SK-N-SH (cell line): ENCODE results near the gene KREMEN2. TPM values are rescaled to one million over a fixed set of nuclear protein-coding genes. Genes with fewer than 3 reads are reported as not detected.

Source experiments
- CTCF ChIA-PET: fragments of 300-600, 350-600 bp; formaldehyde crosslinking; extraction: SDS; loops from one replicate; lab custom pipeline; 2021; lab: Yijun Ruan, JAX
- POLR2A ChIA-PET: fragments of 350-600 bp; sonication (Branson Sonifier 250); formaldehyde crosslinking; extraction: SDS; loops from one replicate; lab custom pipeline; 2020; ENCODE audit warnings: antibody characterized with exemption, inconsistent platforms; lab: Yijun Ruan, JAX
- DNase-seq: peaks from one replicate; pipeline ENCODE4 v3.0.0; 2012
- H2AFZ ChIP-seq: fragments of 200-600 bp; sonication (generic); 2 replicates; pipeline ENCODE4 v1.8.1; 2016; ENCODE audit warnings: antibody characterized with exemption, mild to moderate bottlenecking, low read depth
- H3F3A ChIP-seq: fragments of 200-600 bp; sonication (generic); replicated peaks from 2 replicates; pipeline ENCODE3; 2016; ENCODE audit warnings: antibody characterized with exemption, mild to moderate bottlenecking; ENCODE audit not compliant: insufficient read depth
- H3K27ac ChIP-seq, 2 experiments: fragments of 200-500 bp in 1 of 2; fragments of 200-600 bp in 1 of 2; sonication (Bioruptor generic) in 1 of 2; sonication (generic), shearing (Covaris generic) in 1 of 2; 2 replicates each; pipeline versions ENCODE4 v1.5.1 to v1.6.1; 2014 to 2016; ENCODE audit warnings: low read depth in 2 of 2, inconsistent platforms in 1 of 2, low read length in 1 of 2, mild to moderate bottlenecking in 1 of 2, mixed read lengths in 1 of 2
- H3K27me3 ChIP-seq: fragments of 200-600 bp; sonication (generic), shearing (Covaris generic); 2 replicates; pipeline ENCODE4 v1.6.1; 2016; ENCODE audit warnings: mixed run types; ENCODE audit not compliant: insufficient read depth
- H3K36me3 ChIP-seq, 2 experiments: fragments of 200-500 bp in 1 of 2; fragments of 200-600 bp in 1 of 2; sonication (Bioruptor generic) in 1 of 2; sonication (generic) in 1 of 2; replicated peaks in 1 of 2; 2 replicates each; pipeline versions ENCODE3 to v1.5.1; 2014 to 2016; ENCODE audit warnings: low read length in 1 of 2, mild to moderate bottlenecking in 1 of 2; ENCODE audit not compliant: insufficient read depth in 2 of 2, control insufficient read depth in 1 of 2
- H3K4me1 ChIP-seq, 2 experiments: fragments of 200-500 bp in 1 of 2; fragments of 200-600 bp in 1 of 2; sonication (Bioruptor generic) in 1 of 2; sonication (generic), shearing (Covaris generic) in 1 of 2; 2 replicates each; pipeline versions ENCODE4 v1.5.1 to v1.6.1; 2014 to 2016; ENCODE audit warnings: low read depth in 1 of 2, low read length in 1 of 2, mixed run types in 1 of 2; ENCODE audit not compliant: insufficient read depth in 2 of 2, control insufficient read depth in 1 of 2
- H3K4me2 ChIP-seq: fragments of 200-600 bp; sonication (generic), shearing (Covaris generic); 2 replicates; pipeline ENCODE4 v1.6.1; 2017; ENCODE audit warnings: mixed run types
- H3K4me3 ChIP-seq, 2 experiments: fragments of 200-500 bp in 1 of 2; fragments of 200-600 bp in 1 of 2; sonication (Bioruptor generic) in 1 of 2; sonication (generic), shearing (Covaris generic) in 1 of 2; 2 replicates each; pipeline versions ENCODE4 v1.5.1 to v1.8.1; 2014 to 2016; ENCODE audit warnings: low read depth in 2 of 2, inconsistent platforms in 1 of 2, low read length in 1 of 2, mild to moderate bottlenecking in 1 of 2, mixed read lengths in 1 of 2, moderate library complexity in 1 of 2
- H3K79me2 ChIP-seq: fragments of 200-600 bp; sonication (generic); 2 replicates; pipeline ENCODE4 v1.8.1; 2017; ENCODE audit warnings: mild to moderate bottlenecking; ENCODE audit not compliant: insufficient read depth
- H3K9ac ChIP-seq: fragments of 200-600 bp; sonication (generic); 2 replicates; pipeline ENCODE4 v1.6.1; 2017; ENCODE audit warnings: mixed run types
- H3K9me2 ChIP-seq: fragments of 200-600 bp; sonication (generic); 2 replicates; pipeline ENCODE4 v1.6.1; 2017; ENCODE audit warnings: mixed run types
- H3K9me3 ChIP-seq: fragments of 200-600 bp; sonication (generic); 2 replicates; pipeline ENCODE4 v1.6.1; 2017; ENCODE audit warnings: mixed run types, mild to moderate bottlenecking, moderate library complexity
- H4K20me1 ChIP-seq: fragments of 200-600 bp; sonication (generic); 2 replicates; pipeline ENCODE4 v1.6.1; 2017; ENCODE audit warnings: mild to moderate bottlenecking, mixed run types; ENCODE audit not compliant: insufficient read depth
- CTCF ChIP-seq: fragments of 200-600 bp; sonication (generic); IDR thresholded peaks from 2 replicates; pipeline ENCODE4 v1.6.1; 2017; ENCODE audit warnings: antibody characterized with exemption, mild to moderate bottlenecking, moderate library complexity
- EP300 ChIP-seq, 2 experiments: IDR thresholded peaks; 2 replicates each; pipeline versions ENCODE4 v1.4.0 to v1.6.1; 2012; ENCODE audit warnings: borderline replicate concordance in 1 of 2, low read depth in 1 of 2, low read length in 1 of 2
- EZH2phosphoT487 ChIP-seq: fragments of 200-600 bp; sonication (generic); IDR thresholded peaks from 2 replicates; pipeline ENCODE4 v1.6.1; 2017; ENCODE audit warnings: low read depth, mixed run types, mild to moderate bottlenecking, antibody characterized with exemption, moderate library complexity, borderline replicate concordance
- FOXJ3 ChIP-seq: sonication (generic); formaldehyde crosslinking; IDR thresholded peaks from 2 replicates; pipeline ENCODE4 v1.5.1; 2020; ENCODE audit warnings: mild to moderate bottlenecking, missing genetic modification reagents
- FOXM1 ChIP-seq: IDR thresholded peaks from 2 replicates; pipeline ENCODE4 v1.4.0; 2012; ENCODE audit warnings: low read depth, mild to moderate bottlenecking
- GABPA ChIP-seq: IDR thresholded peaks from 2 replicates; pipeline ENCODE4 v1.4.0; 2012; ENCODE audit warnings: low read depth, mild to moderate bottlenecking
- JUND ChIP-seq: IDR thresholded peaks from 2 replicates; pipeline ENCODE4 v1.4.0; 2012
- NFIC ChIP-seq: IDR thresholded peaks from 2 replicates; pipeline ENCODE4 v1.4.0; 2012; ENCODE audit warnings: borderline replicate concordance
- NRF1 ChIP-seq: IDR thresholded peaks from 2 replicates; pipeline ENCODE4 v1.6.1; 2012; ENCODE audit warnings: low read depth, mild to moderate bottlenecking, low read length
- RCOR1 ChIP-seq: fragments of 150-350 bp; IDR thresholded peaks from 2 replicates; pipeline ENCODE4 v1.6.1; 2017; ENCODE audit warnings: antibody characterized with exemption, low read length
- RFX5 ChIP-seq: IDR thresholded peaks from 2 replicates; pipeline ENCODE4 v1.6.1; 2012; ENCODE audit warnings: mild to moderate bottlenecking, improper control_type of control experiment, low read length
- RXRA ChIP-seq: IDR thresholded peaks from 2 replicates; pipeline ENCODE4 v1.4.0; 2012; ENCODE audit warnings: low read depth, mild to moderate bottlenecking, borderline replicate concordance
- SIN3A ChIP-seq: IDR thresholded peaks from 2 replicates; pipeline ENCODE4 v1.6.1; 2012; ENCODE audit warnings: low read depth, mild to moderate bottlenecking, low read length, moderate library complexity, borderline replicate concordance
- TAF1 ChIP-seq: IDR thresholded peaks from 2 replicates; pipeline ENCODE4 v1.6.1; 2012; ENCODE audit warnings: low read depth, mild to moderate bottlenecking, low read length, moderate library complexity, borderline replicate concordance
- TEAD4 ChIP-seq: IDR thresholded peaks from 2 replicates; pipeline ENCODE4 v1.4.0; 2012; ENCODE audit warnings: mild to moderate bottlenecking, borderline replicate concordance; ENCODE audit not compliant: insufficient read depth
- USF1 ChIP-seq: IDR thresholded peaks from 2 replicates; pipeline ENCODE4 v1.4.0; 2012; ENCODE audit warnings: low read depth, borderline replicate concordance
- WGBS: methylation state at CpG from one replicate; pipeline ENCODE4 v1.1.6; 2017; ENCODE audit warnings: low lambda C conversion rate; 5-methylcytosine and 5-hydroxymethylcytosine counted together
- polyA plus RNA-seq, 3 experiments: library from polyadenylated mRNA; depleted of rRNA; stranded (reverse); fragments of >200 nt; gene quantifications; 2 replicates each; pipeline ENCODE4 v1.2.3, GENCODE V29; 2012
- TF ChIP-seq, protein P1 (sequence below): IDR thresholded peaks from 2 replicates; pipeline ENCODE4 v1.4.0; 2012; ENCODE audit warnings: low read depth, borderline replicate concordance
- TF ChIP-seq, protein P2 (sequence below): IDR thresholded peaks from 2 replicates; pipeline ENCODE4 v1.4.0; 2012; ENCODE audit warnings: low read depth

The KREMEN2 gene
- polyA plus RNA-seq, 1 of the 3 experiments (the other 2 are of a cell fraction): 0.77 TPM

GRCh38 chr16:2986623-2987188, 22.6 kb downstream of the KREMEN2 start:
- Histone ChIP-seq H3K36me3 (no peaks in the 10 kb centered on the region), H3K27me3 (no peaks in the 10 kb centered on the region), H3K9ac (no peak overlapping the region), H4K20me1 (no peaks in the 10 kb centered on the region), H3K79me2 (no peaks in the 10 kb centered on the region), H3K9me3 (no peaks in the 10 kb centered on the region), H3F3A (peaks cover 10% of the 10 kb centered on the region), H2AFZ (no peak overlapping the region), H3K9me2 (no peaks in the 10 kb centered on the region), H3K4me1 (peaks cover 0 to 14% of the 10 kb centered on the region in 2 experiments; a peak in 1 of 4 replicates), H3K4me3 (no peak overlapping the region), H3K27ac (no peak overlapping the region), H3K4me2 (no peak overlapping the region)
- 72% methylated on average over 6 of the region's 17 CpGs for WGBS
- no peak for TF ChIP-seq NFIC
- TF ChIP-seq FOXM1: no peak
- TF ChIP-seq USF1: no peak
- TF ChIP-seq RCOR1: no peak
- no peak for TF ChIP-seq EP300 (IDR thresholded peaks at IDR 0.05; ENCODE audit: borderline replicate concordance in 1 of 2, low read depth in 1 of 2, low read length in 1 of 2)
- no peak for TF ChIP-seq RFX5
- TF ChIP-seq, protein P1, sequence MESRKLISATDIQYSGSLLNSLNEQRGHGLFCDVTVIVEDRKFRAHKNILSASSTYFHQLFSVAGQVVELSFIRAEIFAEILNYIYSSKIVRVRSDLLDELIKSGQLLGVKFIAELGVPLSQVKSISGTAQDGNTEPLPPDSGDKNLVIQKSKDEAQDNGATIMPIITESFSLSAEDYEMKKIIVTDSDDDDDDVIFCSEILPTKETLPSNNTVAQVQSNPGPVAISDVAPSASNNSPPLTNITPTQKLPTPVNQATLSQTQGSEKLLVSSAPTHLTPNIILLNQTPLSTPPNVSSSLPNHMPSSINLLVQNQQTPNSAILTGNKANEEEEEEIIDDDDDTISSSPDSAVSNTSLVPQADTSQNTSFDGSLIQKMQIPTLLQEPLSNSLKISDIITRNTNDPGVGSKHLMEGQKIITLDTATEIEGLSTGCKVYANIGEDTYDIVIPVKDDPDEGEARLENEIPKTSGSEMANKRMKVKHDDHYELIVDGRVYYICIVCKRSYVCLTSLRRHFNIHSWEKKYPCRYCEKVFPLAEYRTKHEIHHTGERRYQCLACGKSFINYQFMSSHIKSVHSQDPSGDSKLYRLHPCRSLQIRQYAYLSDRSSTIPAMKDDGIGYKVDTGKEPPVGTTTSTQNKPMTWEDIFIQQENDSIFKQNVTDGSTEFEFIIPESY: no peak
- TF ChIP-seq TAF1: no peak
- TF ChIP-seq EZH2phosphoT487: no peak
- TF ChIP-seq TEAD4: no peak
- TF ChIP-seq, protein P2, sequence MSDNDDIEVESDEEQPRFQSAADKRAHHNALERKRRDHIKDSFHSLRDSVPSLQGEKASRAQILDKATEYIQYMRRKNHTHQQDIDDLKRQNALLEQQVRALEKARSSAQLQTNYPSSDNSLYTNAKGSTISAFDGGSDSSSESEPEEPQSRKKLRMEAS: no peak
- no peak for TF ChIP-seq RXRA
- TF ChIP-seq GABPA: no peak
- TF ChIP-seq CTCF: no peak
- TF ChIP-seq NRF1: no peak
- TF ChIP-seq SIN3A: no peak
- no peak for TF ChIP-seq JUND
- TF ChIP-seq FOXJ3 (CRISPR knock-in tag): no peak
- ChIA-PET POLR2A (no interaction called here), CTCF (interaction anchor here (0.7 to 1.5 kb wide), 4 partner anchors 8 to 67 kb away, joined by 3 to 4 read pairs (median 3); no protein-coding TSS in a partner anchor)
- no peak for DNase-seq
